ENCODE results near the gene LRRC2.

GRCh38 chr3:46546896-46547440 is 19.1 kb downstream of the LRRC2 start:
- TF ChIP-seq POLR2AphosphoS5 (IDR thresholded peaks at IDR 0.05; ENCODE audit: borderline replicate concordance, low read depth, low read length) (no peak), EZH2 (IDR thresholded peaks at IDR 0.05) (no peak), FOXP2 (optimal IDR thresholded peaks at IDR 0.05; ENCODE audit: control extremely low read depth, extremely low read length, insufficient read depth) (no peak)

All from SK-N-MC (cell line).